ENCODE data around the gene PGM5. TPM values are rescaled to one million over a fixed set of nuclear protein-coding genes. Genes with fewer than 3 reads are reported as not detected.
A peak's percentile ranks its signal among the peaks of the same experiment; 100 is the strongest.

Gene PGM5
- total and polyA plus RNA-seq, 2 experiments from 2014 or later = not detected

GRCh38 chr9:68555437-68556150, 199.2 kb downstream of the PGM5 start:
- no peaks in the 10 kb centered on the region for H4K20me1 ChIP-seq (replicated peaks; ENCODE audit: insufficient read depth)
- H3K36me3 ChIP-seq (ENCODE audit: insufficient read depth) = no peaks in the 10 kb centered on the region
- no peak overlapping the region for H3K4me2 ChIP-seq
- peak overlapping the region; percentile 72 for H2AFZ ChIP-seq
- TF ChIP-seq ETS1 (IDR thresholded peaks at IDR 0.05) (no peak), JUNB (IDR thresholded peaks at IDR 0.05; ENCODE audit: unreplicated experiment) (peak; percentile 66)
- Mint-ChIP-seq H3K27ac (no peak overlapping the region), H3K4me1 (peaks cover 14% of the 10 kb centered on the region; the same call in 2 of the 3 replicates), H3K27me3 (ENCODE audit: insufficient read depth, low read depth, poor library complexity) (peaks cover 13% of the 10 kb centered on the region), H3K36me3 (ENCODE audit: low read depth) (no peaks in the 10 kb centered on the region), H3K9me3 (no peaks in the 10 kb centered on the region), H3K4me3 (no peak overlapping the region)
- no peak for DNase-seq (ENCODE audit: low spot score)
- H3F3A ChIP-seq (replicated peaks; ENCODE audit: low read depth) = no peaks in the 10 kb centered on the region
- peaks cover 8% of the 10 kb centered on the region; the same call in 1 of the 2 replicates for H3K4me1 ChIP-seq (ENCODE audit: insufficient read depth)
- H3K27ac ChIP-seq (ENCODE audit: low read depth) = no peak overlapping the region
- no peak overlapping the region for H3K4me3 ChIP-seq
- H3K9me2 ChIP-seq (ENCODE audit: insufficient read depth) = no peaks in the 10 kb centered on the region
- peaks cover 6% of the 10 kb centered on the region for H3K27me3 ChIP-seq (ENCODE audit: insufficient read depth)
- H3K79me2 ChIP-seq (replicated peaks; ENCODE audit: insufficient read depth) = no peaks in the 10 kb centered on the region
- ATAC-seq = peak; percentile 62

GRCh38 chr9:68558545-68558944, 202.1 kb downstream of the PGM5 start:
- no peaks in the 10 kb centered on the region for H4K20me1 ChIP-seq (replicated peaks; ENCODE audit: insufficient read depth)
- H3K79me2 ChIP-seq (replicated peaks; ENCODE audit: insufficient read depth) = no peaks in the 10 kb centered on the region
- H3K9me2 ChIP-seq (ENCODE audit: insufficient read depth) = no peaks in the 10 kb centered on the region
- Mint-ChIP-seq H3K4me3 (no peak overlapping the region), H3K9me3 (no peaks in the 10 kb centered on the region), H3K4me1 (peaks cover 35% of the 10 kb centered on the region; the same call in 2 of the 3 replicates), H3K27me3 (ENCODE audit: insufficient read depth, low read depth, poor library complexity) (peaks cover 13% of the 10 kb centered on the region), H3K36me3 (ENCODE audit: low read depth) (no peaks in the 10 kb centered on the region), H3K27ac (no peak overlapping the region)
- H3K4me1 ChIP-seq (ENCODE audit: insufficient read depth) = peaks cover 24% of the 10 kb centered on the region
- H2AFZ ChIP-seq = no peak overlapping the region
- peaks cover 6% of the 10 kb centered on the region for H3K27me3 ChIP-seq (ENCODE audit: insufficient read depth)
- ATAC-seq = no peak
- no peaks in the 10 kb centered on the region for H3F3A ChIP-seq (replicated peaks; ENCODE audit: low read depth)
- TF ChIP-seq STAT1 (IDR thresholded peaks at IDR 0.05; ENCODE audit: unreplicated experiment) = no peak
- no peaks in the 10 kb centered on the region for H3K36me3 ChIP-seq (ENCODE audit: insufficient read depth)
- no peak for DNase-seq (ENCODE audit: low spot score)
- H3K27ac ChIP-seq (ENCODE audit: low read depth) = no peak overlapping the region
- H3K4me2 ChIP-seq = no peak overlapping the region
- no peak overlapping the region for H3K4me3 ChIP-seq

GRCh38 chr9:68560071-68560844, 203.8 kb downstream of the PGM5 start:
- Histone ChIP-seq H4K20me1 (replicated peaks; ENCODE audit: insufficient read depth) (no peaks in the 10 kb centered on the region), H3K27ac (ENCODE audit: low read depth) (no peak overlapping the region), H3K9me2 (ENCODE audit: insufficient read depth) (no peaks in the 10 kb centered on the region), H2AFZ (0 out of 2 replicates have a peak overlapping the region, but pooled peaks have one; percentile 76), H3K4me2 (peak overlapping the region; percentile 56; the same call in 1 of the 2 replicates), H3K4me1 (ENCODE audit: insufficient read depth) (peaks cover 24% of the 10 kb centered on the region), H3K4me3 (no peak overlapping the region), H3K79me2 (replicated peaks; ENCODE audit: insufficient read depth) (no peaks in the 10 kb centered on the region), H3K36me3 (ENCODE audit: insufficient read depth) (no peaks in the 10 kb centered on the region), H3K27me3 (ENCODE audit: insufficient read depth) (peaks cover 6% of the 10 kb centered on the region), H3F3A (replicated peaks; ENCODE audit: low read depth) (no peaks in the 10 kb centered on the region)
- ATAC-seq = peak; percentile 86
- no peaks in the 10 kb centered on the region for H3K9me3 Mint-ChIP-seq
- DNase-seq (ENCODE audit: low spot score) = peak; percentile 85
- H3K36me3 Mint-ChIP-seq (ENCODE audit: low read depth) = no peaks in the 10 kb centered on the region
- TF ChIP-seq EZH2phosphoT487 (IDR thresholded peaks at IDR 0.05; ENCODE audit: unreplicated experiment) (no peak), ZNF331 (CRISPR knock-in tag; IDR thresholded peaks at IDR 0.05; ENCODE audit: low read depth) (no peak), ETS1 (IDR thresholded peaks at IDR 0.05) (no peak), CTCF (conservative IDR thresholded peaks at IDR 0.05; ENCODE audit: low read depth in 2 of 2) (peak; percentile 70 to 87)
- H3K27me3 Mint-ChIP-seq (ENCODE audit: insufficient read depth, low read depth, poor library complexity) = peaks cover 13% of the 10 kb centered on the region
- no peak overlapping the region; the same call in 2 of the 3 replicates for H3K4me3 Mint-ChIP-seq
- H3K27ac Mint-ChIP-seq = no peak overlapping the region
- H3K4me1 Mint-ChIP-seq = peaks cover 30% of the 10 kb centered on the region; the same call in 2 of the 3 replicates

All from GM23338 (cell line).